Sigmoid colon (tissue), 7 donors: Measurements from ENCODE around the gene ENC1. TPM values are rescaled to one million over a fixed set of nuclear protein-coding genes. Genes with fewer than 3 reads are reported as not detected.

ENCODE experiments used
- DNase-seq: peaks from one replicate; pipeline ENCODE4 v3.0.0-alpha.2; 2019
- H3K27ac ChIP-seq, 4 donors: fragments of 200-600 bp; sonication (generic); one replicate each; pipeline ENCODE4 v1.5.1; 2016 to 2019; ENCODE audit warnings: mild to moderate bottlenecking in 1 of 4
- H3K27me3 ChIP-seq, 3 donors: fragments of 200-600 bp; sonication (generic); one replicate each; pipeline ENCODE4 v1.5.1; 2019; ENCODE audit warnings: mild to moderate bottlenecking in 1 of 3
- H3K36me3 ChIP-seq, 4 donors: fragments of 200-600 bp; sonication (generic); one replicate each; pipeline ENCODE4 v1.5.1; 2016 to 2019
- H3K4me1 ChIP-seq, 4 donors: fragments of 200-600 bp; sonication (generic); one replicate each; pipeline ENCODE4 v1.5.1; 2017 to 2019
- H3K4me3 ChIP-seq, 4 donors: fragments of 200-600 bp; sonication (generic); one replicate each; pipeline ENCODE4 v1.5.1; 2017 to 2019; ENCODE audit warnings: mild to moderate bottlenecking in 2 of 4, moderate library complexity in 1 of 4
- H3K9me3 ChIP-seq, 4 donors: fragments of 200-600 bp in 3 of 4; sonication (generic) in 3 of 4; one replicate each; pipeline versions ENCODE4 v1.5.1 to v1.6.1; 2013 to 2019
- EP300 ChIP-seq, 4 donors: sonication (generic); formaldehyde crosslinking; IDR thresholded peaks; one replicate each; pipeline ENCODE4 v1.6.1; 2017; ENCODE audit warnings: antibody characterized with exemption in 4 of 4
- POLR2A ChIP-seq, 2 donors: fragments of 450-650 bp; IDR thresholded peaks; one replicate each; pipeline ENCODE4 v1.6.1; 2016; ENCODE audit warnings: antibody characterized with exemption in 2 of 2, mild to moderate bottlenecking in 2 of 2, moderate library complexity in 2 of 2
- POLR2AphosphoS5 ChIP-seq, 4 donors: sonication (generic); formaldehyde crosslinking; IDR thresholded peaks; one replicate each; pipeline ENCODE4 v1.6.1; 2017; ENCODE audit warnings: antibody characterized with exemption in 4 of 4
- WGBS, 2 donors: extraction: QIAGEN DNeasy Blood & Tissue Kit; methylation state at CpG; one replicate each; pipeline ENCODE4 v1.1.7; 2013; 5-methylcytosine and 5-hydroxymethylcytosine counted together
- intact Hi-C: fragments of 100-400 bp; cut with DNase I; formaldehyde crosslinking; loops from one replicate; pipeline ENCODE4 v1.15.1; 2023
- polyA plus RNA-seq, 3 donors: library from polyadenylated mRNA; stranded (reverse); fragments of 200-250 nt; gene quantifications; one replicate each; pipeline ENCODE4 v1.2.3, GENCODE V29; 2013
- total RNA-seq, 4 donors: library from RNA; depleted of rRNA; stranded (reverse); fragments of >200 nt; gene quantifications; one replicate each; pipeline ENCODE4 v1.1.0, GENCODE V29; 2016
- TF ChIP-seq, protein P1 (sequence below), 4 experiments: fragments of 450-650 bp in 3 of 4; fragments of 200-600 bp in 1 of 4; IDR thresholded peaks; one replicate each; pipeline ENCODE4 v1.5.1; 2016 to 2019; ENCODE audit warnings: antibody characterized with exemption in 4 of 4, mild to moderate bottlenecking in 3 of 4, moderate library complexity in 2 of 4
- donor health status: healthy with polysubstance abuse.
- donor health status: Bipolar disorder and iron deficiency.
- donor health status: healthy.

The ENC1 gene
- total and polyA plus RNA-seq, 7 donors = 3.6 to 19.9 (median 4.9) TPM

DNA sequence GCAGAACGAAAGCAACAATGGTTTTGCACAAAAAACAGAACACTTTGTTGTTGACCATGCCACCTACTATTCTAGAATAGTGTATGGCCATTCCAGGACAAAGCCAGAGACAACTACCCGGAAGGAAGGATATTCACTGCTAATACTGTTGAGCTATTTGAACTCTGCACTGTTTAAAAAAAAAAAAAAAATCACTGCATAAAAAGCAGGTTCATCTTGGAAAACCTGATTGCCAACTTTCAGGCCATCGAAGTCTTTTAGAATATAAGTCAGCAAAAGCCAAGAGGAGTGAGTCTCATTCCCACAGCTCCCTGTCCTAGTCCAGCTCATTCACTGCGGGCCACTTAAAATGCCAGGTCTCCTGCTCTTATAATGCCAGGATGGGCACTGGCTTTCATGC lies 4.0 kb downstream of the ENC1 start:
- DNase-seq = no peak
- Histone ChIP-seq H3K9me3 (no peaks in the 10 kb centered on the region), H3K27ac (no peak overlapping the region), H3K4me1 (peaks cover 0 to 32% (median 24%) of the 10 kb centered on the region in 4 donors), H3K27me3 (no peaks in the 10 kb centered on the region), H3K36me3 (peaks cover 0 to 14% (median 0%) of the 10 kb centered on the region in 4 donors), H3K4me3 (no peak overlapping the region)
- WGBS, 2 donors = 37 to 73% methylated on average over 4 of the region's 4 CpGs
- intact Hi-C loops = no loop called here
- TF ChIP-seq EP300 (IDR thresholded peaks at IDR 0.05) (no peak), POLR2A (IDR thresholded peaks at IDR 0.05) (no peak), POLR2AphosphoS5 (IDR thresholded peaks at IDR 0.05) (no peak)
- TF ChIP-seq, protein P1, sequence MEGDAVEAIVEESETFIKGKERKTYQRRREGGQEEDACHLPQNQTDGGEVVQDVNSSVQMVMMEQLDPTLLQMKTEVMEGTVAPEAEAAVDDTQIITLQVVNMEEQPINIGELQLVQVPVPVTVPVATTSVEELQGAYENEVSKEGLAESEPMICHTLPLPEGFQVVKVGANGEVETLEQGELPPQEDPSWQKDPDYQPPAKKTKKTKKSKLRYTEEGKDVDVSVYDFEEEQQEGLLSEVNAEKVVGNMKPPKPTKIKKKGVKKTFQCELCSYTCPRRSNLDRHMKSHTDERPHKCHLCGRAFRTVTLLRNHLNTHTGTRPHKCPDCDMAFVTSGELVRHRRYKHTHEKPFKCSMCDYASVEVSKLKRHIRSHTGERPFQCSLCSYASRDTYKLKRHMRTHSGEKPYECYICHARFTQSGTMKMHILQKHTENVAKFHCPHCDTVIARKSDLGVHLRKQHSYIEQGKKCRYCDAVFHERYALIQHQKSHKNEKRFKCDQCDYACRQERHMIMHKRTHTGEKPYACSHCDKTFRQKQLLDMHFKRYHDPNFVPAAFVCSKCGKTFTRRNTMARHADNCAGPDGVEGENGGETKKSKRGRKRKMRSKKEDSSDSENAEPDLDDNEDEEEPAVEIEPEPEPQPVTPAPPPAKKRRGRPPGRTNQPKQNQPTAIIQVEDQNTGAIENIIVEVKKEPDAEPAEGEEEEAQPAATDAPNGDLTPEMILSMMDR (IDR thresholded peaks at IDR 0.05) = no peak

DNA sequence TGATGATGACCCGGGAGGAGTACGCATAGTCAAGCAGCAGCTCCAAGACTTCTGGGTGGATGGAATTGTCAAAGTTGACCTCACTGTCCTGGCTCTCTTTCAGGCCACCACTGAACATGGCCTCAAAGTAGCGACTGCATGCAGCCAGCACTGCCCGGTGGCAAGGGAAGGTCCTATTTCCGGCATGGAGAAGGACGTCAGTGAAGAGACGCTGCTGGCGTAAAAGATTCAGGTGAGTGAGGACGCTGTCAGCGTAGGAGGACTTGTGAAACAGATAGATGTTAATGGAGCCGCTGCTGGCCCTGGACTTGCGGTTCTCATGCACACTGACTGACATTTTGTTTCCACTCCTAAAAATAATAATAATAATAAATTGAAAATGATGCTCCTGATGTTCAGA lies 4.4 kb downstream of the ENC1 start:
- intact Hi-C loops = no loop called here
- Histone ChIP-seq H3K36me3 (peaks cover 0 to 14% (median 0%) of the 10 kb centered on the region in 4 donors), H3K4me3 (no peak overlapping the region), H3K4me1 (peaks cover 0 to 32% (median 21%) of the 10 kb centered on the region in 4 donors), H3K27me3 (no peaks in the 10 kb centered on the region), H3K27ac (no peak overlapping the region), H3K9me3 (no peaks in the 10 kb centered on the region)
- 92 to 95% methylated on average over 12 of the region's 12 CpGs for WGBS, 2 donors
- no peak for TF ChIP-seq EP300 (IDR thresholded peaks at IDR 0.05)
- TF ChIP-seq, protein P1 (IDR thresholded peaks at IDR 0.05) = no peak
- TF ChIP-seq POLR2A (IDR thresholded peaks at IDR 0.05) = no peak
- no peak for TF ChIP-seq POLR2AphosphoS5 (IDR thresholded peaks at IDR 0.05)
- DNase-seq = no peak

DNA sequence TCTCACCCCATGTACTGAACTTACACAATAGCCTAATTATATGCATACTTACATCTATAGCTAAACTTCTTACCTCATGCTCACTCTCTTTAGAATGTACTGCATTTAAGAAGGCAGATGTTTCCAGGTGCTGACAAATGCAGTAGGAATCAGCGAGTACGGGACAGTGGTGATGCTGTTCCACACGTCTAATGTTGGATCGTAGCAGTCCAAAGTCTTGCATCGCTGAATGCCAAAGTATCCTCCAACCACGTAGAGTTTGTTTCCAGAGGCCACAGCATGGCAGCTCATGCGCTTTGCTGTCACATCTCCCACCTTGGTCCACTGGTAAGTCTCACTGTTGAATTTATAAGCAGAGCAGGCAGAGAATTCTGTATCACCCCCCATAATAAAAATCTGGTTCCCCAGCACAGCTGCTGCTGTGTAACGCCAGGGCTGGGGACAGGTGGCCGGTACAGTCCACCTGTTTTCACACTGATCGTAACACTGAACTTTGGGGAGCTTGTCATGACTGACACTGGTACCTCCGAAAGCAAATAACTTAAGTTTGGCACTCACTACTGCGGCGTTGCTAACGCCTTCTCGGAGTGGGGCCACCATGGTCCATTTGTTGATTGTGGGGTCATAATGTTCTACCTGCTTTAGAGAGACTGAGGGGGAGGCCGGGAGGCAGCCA lies 5.8 kb downstream of the ENC1 start:
- TF ChIP-seq POLR2A (IDR thresholded peaks at IDR 0.05) (no peak), EP300 (IDR thresholded peaks at IDR 0.05) (no peak), POLR2AphosphoS5 (IDR thresholded peaks at IDR 0.05) (no peak)
- TF ChIP-seq, protein P1 (IDR thresholded peaks at IDR 0.05) = no peak
- no peak for DNase-seq
- intact Hi-C loops = no loop called here
- Histone ChIP-seq H3K27me3 (no peaks in the 10 kb centered on the region), H3K9me3 (no peaks in the 10 kb centered on the region), H3K4me1 (peaks cover 0 to 25% (median 14%) of the 10 kb centered on the region in 4 donors), H3K27ac (no peak overlapping the region), H3K4me3 (no peak overlapping the region), H3K36me3 (peaks cover 0 to 14% (median 0%) of the 10 kb centered on the region in 4 donors)
- 91 to 94% methylated on average over 16 of the region's 16 CpGs for WGBS, 2 donors

DNA sequence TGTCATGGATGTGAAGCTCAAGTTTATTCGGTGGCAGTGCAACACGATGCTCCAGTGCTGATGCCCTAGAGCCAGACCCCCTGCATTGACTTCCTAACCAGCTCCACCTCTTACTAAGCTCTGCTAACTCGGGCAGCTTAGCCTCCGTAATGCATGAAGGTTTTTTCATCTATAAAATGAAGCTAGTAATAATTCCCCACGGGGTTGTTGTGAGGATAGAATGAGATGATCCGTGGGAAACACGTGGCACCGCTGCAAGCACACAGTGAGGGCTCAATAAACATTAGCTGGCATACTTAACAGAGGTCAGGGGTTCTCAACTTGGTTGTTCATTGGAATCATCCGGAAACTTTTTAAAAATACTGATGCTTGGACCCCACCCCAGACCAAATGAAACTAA lies 6.8 kb downstream of the ENC1 start:
- peaks cover 0 to 16% (median 5%) of the 10 kb centered on the region in 4 donors for H3K4me1 ChIP-seq
- intact Hi-C loops = no loop called here
- no peaks in the 10 kb centered on the region for H3K9me3 ChIP-seq
- no peak overlapping the region for H3K4me3 ChIP-seq
- no peak overlapping the region for H3K27ac ChIP-seq
- peaks cover 0 to 14% (median 0%) of the 10 kb centered on the region in 4 donors for H3K36me3 ChIP-seq
- 77 to 84% methylated on average over 9 of the region's 9 CpGs for WGBS, 2 donors
- no peaks in the 10 kb centered on the region for H3K27me3 ChIP-seq
- no peak for DNase-seq
- TF ChIP-seq POLR2AphosphoS5 (IDR thresholded peaks at IDR 0.05) (no peak), POLR2A (IDR thresholded peaks at IDR 0.05) (no peak), EP300 (IDR thresholded peaks at IDR 0.05) (no peak)
- TF ChIP-seq, protein P1 (IDR thresholded peaks at IDR 0.05) = no peak
